BJ (cell line): ENCODE results near the gene PNKD. TPM values are rescaled to one million over a fixed set of nuclear protein-coding genes. Genes with fewer than 3 reads are reported as not detected.

Experiments used
- CTCF ChIA-PET: fragments of 350-600 bp; formaldehyde crosslinking; extraction: SDS; loops from one replicate; lab custom pipeline; 2021; ENCODE audit warnings: antibody characterized with exemption, inconsistent platforms; lab: Yijun Ruan, JAX
- POLR2A ChIA-PET: fragments of 300-600 bp; sonication (Branson Sonifier 250); formaldehyde crosslinking; extraction: SDS; loops from one replicate; lab custom pipeline; 2021; ENCODE audit warnings: antibody characterized with exemption; lab: Charles Lee
- DNase-seq: peaks from one replicate; pipeline ENCODE4 v3.0.0-alpha.2; 2011; ENCODE audit warnings: low read depth
- H3K27me3 ChIP-seq: 2 replicates; pipeline ENCODE4 v1.6.0; 2011; ENCODE audit warnings: low read length; ENCODE audit not compliant: control insufficient read depth, insufficient read depth
- H3K36me3 ChIP-seq: 2 replicates; pipeline ENCODE4 v1.5.1; 2011; ENCODE audit warnings: low read length; ENCODE audit not compliant: control insufficient read depth, insufficient read depth
- H3K4me3 ChIP-seq: 2 replicates; pipeline ENCODE4 v1.5.1; 2011; ENCODE audit warnings: low read depth, mild to moderate bottlenecking, control low read depth, low read length
- polyA plus RNA-seq: library from polyadenylated mRNA; depleted of rRNA; stranded (reverse); fragments of >200 nt; gene quantifications from 2 replicates; pipeline ENCODE4 v1.2.3, GENCODE V29; 2011
- TF ChIP-seq, protein P1 (sequence below): IDR thresholded peaks from 2 replicates; pipeline ENCODE4 v1.5.1; 2011; ENCODE audit warnings: low read depth, mild to moderate bottlenecking, control low read depth, inconsistent platforms, low read length, moderate library complexity; ENCODE audit not compliant: insufficient read depth

PNKD gene
- polyA plus RNA-seq, 1 experiment, result 54.5 TPM

DNA sequence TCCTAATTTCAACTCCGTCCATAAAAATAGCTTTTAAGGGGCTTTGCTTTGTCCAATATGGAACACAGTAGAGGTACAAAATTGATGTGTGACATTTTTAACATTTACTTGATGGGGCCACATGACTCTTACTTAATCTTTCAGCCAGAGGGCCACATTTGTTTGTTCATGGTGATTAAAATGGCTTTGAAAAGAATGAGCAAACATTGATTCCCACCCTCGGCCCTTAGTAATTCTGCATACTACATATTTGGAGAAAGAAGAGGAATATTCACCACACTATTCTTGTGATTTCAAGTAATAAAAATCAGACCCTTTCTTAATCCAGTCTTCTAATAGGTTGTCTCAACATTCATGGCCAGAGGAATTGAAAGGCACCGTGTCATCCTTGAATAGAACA, 35.8 kb upstream of the PNKD start:
- no peak overlapping the region for H3K4me3 ChIP-seq
- no peak for DNase-seq
- H3K36me3 ChIP-seq, result peaks cover 26% of the 10 kb centered on the region
- H3K27me3 ChIP-seq, result no peaks in the 10 kb centered on the region
- TF ChIP-seq, protein P1, sequence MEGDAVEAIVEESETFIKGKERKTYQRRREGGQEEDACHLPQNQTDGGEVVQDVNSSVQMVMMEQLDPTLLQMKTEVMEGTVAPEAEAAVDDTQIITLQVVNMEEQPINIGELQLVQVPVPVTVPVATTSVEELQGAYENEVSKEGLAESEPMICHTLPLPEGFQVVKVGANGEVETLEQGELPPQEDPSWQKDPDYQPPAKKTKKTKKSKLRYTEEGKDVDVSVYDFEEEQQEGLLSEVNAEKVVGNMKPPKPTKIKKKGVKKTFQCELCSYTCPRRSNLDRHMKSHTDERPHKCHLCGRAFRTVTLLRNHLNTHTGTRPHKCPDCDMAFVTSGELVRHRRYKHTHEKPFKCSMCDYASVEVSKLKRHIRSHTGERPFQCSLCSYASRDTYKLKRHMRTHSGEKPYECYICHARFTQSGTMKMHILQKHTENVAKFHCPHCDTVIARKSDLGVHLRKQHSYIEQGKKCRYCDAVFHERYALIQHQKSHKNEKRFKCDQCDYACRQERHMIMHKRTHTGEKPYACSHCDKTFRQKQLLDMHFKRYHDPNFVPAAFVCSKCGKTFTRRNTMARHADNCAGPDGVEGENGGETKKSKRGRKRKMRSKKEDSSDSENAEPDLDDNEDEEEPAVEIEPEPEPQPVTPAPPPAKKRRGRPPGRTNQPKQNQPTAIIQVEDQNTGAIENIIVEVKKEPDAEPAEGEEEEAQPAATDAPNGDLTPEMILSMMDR, result no peak
- POLR2A ChIA-PET, result no interaction called here
- CTCF ChIA-PET, result no interaction called here

DNA sequence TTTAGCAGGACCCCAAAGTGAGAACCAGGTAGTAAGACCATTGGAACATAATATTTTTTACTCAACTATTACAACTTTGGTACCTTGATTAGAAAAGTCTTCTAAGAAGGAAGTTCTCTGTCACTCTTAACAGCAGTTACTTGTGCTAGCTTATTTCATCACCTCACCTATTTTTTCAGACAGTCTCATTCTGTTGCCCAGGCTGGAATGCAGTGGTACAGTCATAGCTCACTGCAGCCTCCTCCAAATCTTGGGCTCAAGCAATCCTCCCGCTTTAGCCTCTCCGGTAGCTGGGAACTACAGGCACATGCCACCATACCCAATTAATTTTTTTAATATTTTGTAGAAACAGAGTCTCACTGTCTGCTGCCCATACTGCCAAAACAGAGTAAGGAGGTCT, 35.3 kb upstream of the PNKD start:
- no peak for DNase-seq
- Histone ChIP-seq H3K4me3 (no peak overlapping the region), H3K27me3 (no peaks in the 10 kb centered on the region), H3K36me3 (peaks cover 26% of the 10 kb centered on the region)
- TF ChIP-seq, protein P1, result no peak
- CTCF ChIA-PET, result no interaction called here
- POLR2A ChIA-PET, result no interaction called here

- TF ChIP-seq, protein P1, result no peak
- ChIA-PET POLR2A (no interaction called here), CTCF (no interaction called here)
- peaks cover 23% of the 10 kb centered on the region for H3K36me3 ChIP-seq
- no peak for DNase-seq
- H3K4me3 ChIP-seq, result no peak overlapping the region
- H3K27me3 ChIP-seq, result no peaks in the 10 kb centered on the region
Observed at GRCh38 chr2:218236829-218237228, 33.5 kb upstream of the PNKD start.

- ChIA-PET CTCF (no interaction called here), POLR2A (no interaction called here)
- TF ChIP-seq, protein P1, result no peak
Observed at GRCh38 chr2:218238887-218239286, 31.4 kb upstream of the PNKD start.

DNA sequence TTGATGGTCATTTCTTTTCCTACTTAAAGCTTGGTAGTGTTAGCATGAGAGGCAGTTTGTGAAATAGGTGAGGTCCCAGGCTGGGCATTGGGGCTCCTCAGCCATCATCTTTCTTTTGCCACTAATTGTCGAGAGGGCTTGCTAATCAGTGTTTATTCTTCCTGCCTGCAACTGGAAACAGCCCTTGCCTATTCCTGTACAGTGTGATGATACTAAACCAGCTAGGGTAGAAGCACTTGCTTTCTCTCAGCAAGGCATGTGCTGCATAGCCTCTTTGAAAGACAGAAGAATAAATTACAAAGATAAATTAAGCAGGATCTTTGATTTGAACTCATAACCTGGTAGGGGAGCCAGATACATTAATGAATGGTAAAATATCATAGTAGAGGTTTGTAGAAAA, 26.1 kb upstream of the PNKD start:
- Histone ChIP-seq H3K36me3 (peaks cover 40% of the 10 kb centered on the region), H3K4me3 (no peak overlapping the region), H3K27me3 (no peaks in the 10 kb centered on the region)
- ChIA-PET CTCF (interaction anchor here (2.1 kb wide), 1 partner anchor 13 kb away, joined by 7 read pairs; no protein-coding TSS in a partner anchor), POLR2A (no interaction called here)
- TF ChIP-seq, protein P1, result no peak
- no peak for DNase-seq

More at GRCh38 chr2:218238887-218239286, 31.4 kb upstream of the PNKD start:
- no peak for DNase-seq
- no peak overlapping the region for H3K4me3 ChIP-seq
- H3K36me3 ChIP-seq, result peaks cover 23% of the 10 kb centered on the region
- H3K27me3 ChIP-seq, result no peaks in the 10 kb centered on the region
